Activated CD8-positive, alpha-beta memory T cell treated with anti-CD3 and anti-CD28 coated beads, Interleukin-2, amount 50 U/mL, for 24 hours (primary cell): Measurements from ENCODE around the gene CLDN11.

Experiments
- DNase-seq: peaks from one replicate; pipeline ENCODE4 v3.0.0-alpha.2; 2020; ENCODE audit errors: extremely low read depth

The CLDN11 gene

DNA sequence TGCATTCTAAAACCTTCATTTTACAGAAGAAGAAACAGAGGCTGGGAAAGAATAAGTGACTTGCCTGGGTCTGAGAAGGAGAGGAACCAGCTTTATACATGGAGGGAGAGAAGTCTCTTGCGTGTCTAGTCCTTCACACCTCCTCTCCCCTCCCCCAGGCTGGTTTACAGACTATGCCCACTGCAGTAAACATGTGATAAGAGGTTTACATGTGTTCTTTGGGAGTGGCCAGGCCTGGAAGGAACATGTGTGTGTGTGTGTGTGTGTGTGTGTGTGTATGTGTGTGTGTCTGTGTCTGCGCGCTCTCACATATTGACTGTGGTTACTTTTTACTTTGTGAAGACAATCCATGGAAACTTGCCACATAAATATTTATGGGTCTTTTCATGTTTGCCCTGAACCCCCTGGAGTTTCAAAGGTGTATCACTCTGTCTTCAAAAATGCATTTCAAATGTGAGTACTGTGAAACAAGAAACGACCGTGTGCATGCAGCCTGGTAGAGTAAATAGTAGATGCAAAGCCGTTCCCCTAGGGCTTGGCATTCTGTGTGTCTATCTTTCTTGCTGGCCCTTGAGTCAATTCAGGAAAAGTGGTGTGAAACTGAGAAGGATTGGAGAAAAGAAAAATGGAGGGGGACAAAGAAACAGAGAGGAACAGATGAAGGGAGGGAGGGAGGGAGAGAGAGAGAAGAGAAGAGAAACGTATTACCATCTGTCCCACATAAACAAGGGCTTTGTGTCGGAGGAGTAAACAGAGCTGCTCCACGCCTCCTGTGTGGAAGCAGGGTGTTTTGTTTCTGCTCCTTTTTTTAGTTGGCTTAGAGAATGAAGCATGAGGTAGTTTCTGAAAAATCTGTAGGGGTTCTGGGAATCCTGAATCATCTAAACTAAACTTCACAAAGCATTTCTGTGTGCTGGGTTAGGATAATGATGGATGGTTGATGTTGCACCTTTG is 51.7 kb downstream of the CLDN11 start:
- no peak for DNase-seq

DNA sequence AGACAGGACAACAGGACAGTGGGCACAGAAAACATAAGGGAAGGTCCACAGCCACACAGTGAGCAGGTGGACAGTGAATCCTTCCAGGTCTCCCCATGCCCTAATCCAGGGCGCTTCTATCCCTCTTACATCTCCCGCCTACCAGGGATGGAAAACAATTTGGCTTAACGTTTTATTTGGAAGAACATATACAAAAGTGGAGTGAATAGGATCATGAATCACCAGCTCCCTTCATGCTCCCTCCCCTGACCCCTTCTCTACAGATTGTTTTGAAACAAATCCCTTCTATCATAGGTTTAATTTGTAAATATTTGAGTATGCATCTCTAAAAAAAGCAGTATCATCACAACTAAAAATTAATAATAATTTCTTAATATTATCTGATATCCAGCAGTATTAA is 52.5 kb downstream of the CLDN11 start:
- DNase-seq: no peak

DNA sequence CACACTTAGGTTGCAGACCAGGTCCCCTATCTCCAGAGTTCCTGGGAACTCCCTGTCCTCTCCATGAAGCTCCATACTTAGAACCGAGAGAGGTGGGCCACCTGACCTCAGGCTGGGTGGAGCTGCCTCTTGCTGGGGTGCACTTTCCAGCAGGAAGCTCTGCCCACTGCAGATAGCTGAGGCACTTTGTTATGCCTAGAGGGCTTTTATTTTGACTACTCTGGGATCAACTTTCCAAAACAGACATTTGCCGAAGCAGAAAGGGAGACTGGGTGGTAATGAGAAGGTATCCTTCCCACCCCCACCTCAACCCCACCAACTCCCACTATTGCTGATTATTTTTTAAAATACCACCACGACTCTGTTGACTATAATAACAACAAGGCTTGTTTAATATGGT is 54.7 kb downstream of the CLDN11 start:
- no peak for DNase-seq

DNA sequence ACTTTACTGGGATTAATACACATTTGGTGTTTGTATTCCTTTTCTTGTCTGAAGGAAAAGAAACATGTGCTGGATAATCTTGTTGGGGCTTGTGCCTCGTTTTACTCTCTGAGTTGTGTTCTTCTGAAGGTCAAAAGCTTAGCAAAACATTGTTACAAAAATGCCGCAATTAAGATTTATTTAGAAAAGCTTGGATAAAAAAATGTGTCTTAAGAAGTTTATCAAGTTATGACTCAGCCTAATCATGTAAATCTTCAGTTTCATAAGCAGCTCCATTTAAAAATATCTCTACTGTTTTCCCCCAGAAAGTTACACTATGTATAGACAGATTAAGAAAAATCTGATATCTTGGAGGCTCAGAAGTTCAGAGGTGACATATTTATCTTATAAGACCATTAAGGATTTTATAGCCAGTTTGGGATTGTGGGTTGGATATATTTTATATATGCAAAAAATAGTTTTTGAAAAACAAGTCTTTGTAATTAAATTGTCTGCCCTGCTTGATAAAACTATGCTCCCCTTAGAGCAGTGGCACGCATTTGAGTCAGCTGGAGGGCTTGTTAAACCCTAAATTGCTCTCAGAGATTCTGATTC is 56.5 kb downstream of the CLDN11 start:
- DNase-seq: no peak

DNA sequence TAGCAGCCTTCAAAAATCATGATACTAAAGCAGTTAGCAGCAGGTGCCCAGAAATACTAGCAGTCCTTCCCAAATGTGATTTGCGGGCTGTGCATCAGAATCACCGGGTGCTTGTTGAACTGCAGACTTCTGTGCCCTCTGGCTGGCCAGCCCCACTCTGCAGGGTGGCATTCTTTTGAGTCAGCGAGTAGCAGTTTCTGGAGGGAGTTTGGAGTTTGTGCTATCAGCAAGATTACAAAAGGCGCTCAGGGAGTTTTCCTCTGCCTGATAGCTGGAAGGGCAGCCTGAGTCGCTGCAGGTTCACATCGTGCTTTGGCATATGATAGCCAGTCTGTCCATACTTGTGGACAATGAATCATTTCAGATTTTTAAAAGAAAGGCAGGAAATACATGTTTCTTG is 57.6 kb downstream of the CLDN11 start:
- DNase-seq: no peak

DNA sequence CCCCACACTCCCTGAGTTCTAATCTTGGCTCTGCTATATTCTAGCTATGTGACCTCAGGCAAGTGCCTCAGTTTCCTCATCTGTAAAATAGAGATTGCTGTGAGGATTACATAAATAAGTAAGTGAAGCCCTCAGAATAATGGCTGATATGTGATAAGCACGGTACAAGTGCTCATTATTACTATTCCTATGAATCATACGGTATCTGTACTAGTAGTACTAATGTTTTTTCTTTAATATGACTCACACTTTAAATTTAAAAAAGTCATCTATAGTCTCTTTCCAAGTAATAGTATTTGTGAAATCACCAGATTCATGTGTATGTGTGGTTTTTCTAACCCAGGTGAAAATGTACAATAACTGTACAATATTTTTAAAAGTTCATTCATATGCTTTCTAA is 58.7 kb downstream of the CLDN11 start:
- no peak for DNase-seq

DNA sequence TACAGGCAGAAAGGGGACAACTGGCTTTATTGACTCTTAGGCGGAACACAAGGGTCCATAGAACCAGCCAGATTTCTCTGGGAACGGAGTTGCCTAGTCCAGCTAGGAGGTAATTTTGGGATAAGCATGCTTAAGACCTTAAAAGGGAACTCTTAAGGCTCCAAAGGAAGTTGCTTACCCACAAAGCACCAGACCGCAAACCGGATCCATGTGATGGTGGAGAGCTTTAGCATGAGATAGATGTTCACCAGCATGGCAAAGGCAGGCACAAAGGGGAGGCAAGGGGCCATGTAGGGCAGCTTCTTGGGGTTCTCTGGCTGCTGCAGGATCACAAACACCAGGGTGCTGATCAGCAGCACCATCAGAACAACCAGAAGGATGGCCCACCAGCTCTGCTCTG is 61.4 kb downstream of the CLDN11 start:
- DNase-seq: no peak

DNA sequence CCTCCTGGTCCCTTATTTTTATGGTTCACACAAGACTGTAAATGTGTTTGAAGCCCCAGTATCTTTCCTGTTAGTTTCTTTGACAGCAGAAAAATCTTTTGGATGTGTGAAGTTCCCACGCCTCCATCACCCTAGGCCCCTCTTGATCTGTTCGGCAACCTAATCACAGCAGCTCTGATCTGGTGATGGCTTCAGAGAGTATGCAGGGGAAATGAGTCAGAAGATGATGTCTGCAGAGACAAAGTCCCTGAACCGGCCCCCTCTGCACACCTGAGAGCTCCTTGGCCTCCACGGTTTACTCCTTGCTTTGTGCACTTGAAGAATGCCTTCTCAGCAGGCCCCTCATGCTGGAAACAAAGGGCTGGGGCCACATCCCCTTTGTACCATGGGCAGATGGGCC is 63.5 kb downstream of the CLDN11 start:
- DNase-seq: no peak

DNA sequence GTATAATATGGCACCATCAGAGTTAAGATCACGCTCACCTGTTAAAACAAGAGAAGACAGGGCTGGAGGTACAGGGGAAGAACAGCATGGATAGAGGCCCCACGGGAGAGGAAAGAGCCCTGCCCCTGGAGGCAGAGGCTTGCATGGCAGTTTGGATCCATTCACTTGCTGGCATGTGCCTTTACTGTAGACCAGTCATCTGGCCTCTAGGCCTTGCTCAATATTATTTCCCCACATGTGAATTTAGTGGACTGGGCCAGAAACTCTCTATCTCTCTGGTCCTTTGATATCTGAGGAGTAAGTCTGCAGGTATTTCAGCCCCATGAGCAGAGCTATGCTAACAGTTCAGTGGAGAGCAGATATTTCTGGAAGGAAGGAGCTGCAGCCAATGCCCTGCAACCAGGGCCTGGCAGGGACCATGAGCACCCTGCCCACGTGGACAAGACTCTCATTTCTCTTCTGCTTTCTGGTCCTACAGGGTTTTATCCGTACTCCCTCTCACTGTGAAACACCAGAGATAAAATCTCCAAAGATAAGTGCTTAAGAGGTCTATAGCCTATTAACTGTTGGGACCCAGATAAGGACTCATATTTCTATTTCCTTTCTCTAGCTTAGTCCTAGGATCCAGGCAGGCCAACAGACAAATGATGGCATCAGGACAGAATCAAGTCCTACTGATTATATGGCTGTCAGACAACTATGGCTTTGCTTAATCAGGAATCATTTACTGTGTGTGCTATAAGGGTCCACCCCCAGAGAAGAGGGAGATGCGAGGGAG is 65.0 kb downstream of the CLDN11 start:
- no peak for DNase-seq
